ENCODE measurements around the gene LTA4H.

Gene LTA4H

GRCh38 chr12:96033549-96034389, 1.6 kb downstream of the LTA4H start:
- FAIRE-seq: no peak
- no peak for DNase-seq (ENCODE audit: insufficient read length, low spot score)

GRCh38 chr12:96029826-96030225, 5.6 kb downstream of the LTA4H start:
- TF ChIP-seq CTCF (IDR thresholded peaks at IDR 0.05; ENCODE audit: insufficient read depth, missing control alignments): no peak
- DNase-seq (ENCODE audit: insufficient read length, low spot score): no peak
- no peak for FAIRE-seq

More at GRCh38 chr12:96033549-96034389, 1.6 kb downstream of the LTA4H start:
- no peak for TF ChIP-seq CTCF (IDR thresholded peaks at IDR 0.05; ENCODE audit: insufficient read depth, missing control alignments)

GRCh38 chr12:96028538-96028937, 6.8 kb downstream of the LTA4H start:
- no peak for FAIRE-seq
- DNase-seq (ENCODE audit: insufficient read length, low spot score): no peak
- TF ChIP-seq CTCF (IDR thresholded peaks at IDR 0.05; ENCODE audit: insufficient read depth, missing control alignments): no peak

GRCh38 chr12:96026331-96026730, 9.1 kb downstream of the LTA4H start:
- DNase-seq (ENCODE audit: insufficient read length, low spot score) (no peak), FAIRE-seq (no peak)
- no peak for TF ChIP-seq CTCF (IDR thresholded peaks at IDR 0.05; ENCODE audit: insufficient read depth, missing control alignments)

- DNase-seq (ENCODE audit: insufficient read length, low spot score) (no peak), FAIRE-seq (no peak)
- TF ChIP-seq CTCF (IDR thresholded peaks at IDR 0.05; ENCODE audit: insufficient read depth, missing control alignments): no peak
Measured at GRCh38 chr12:96025518-96025917, 9.9 kb downstream of the LTA4H start.

- TF ChIP-seq CTCF (IDR thresholded peaks at IDR 0.05; ENCODE audit: insufficient read depth, missing control alignments): no peak
- no peak for DNase-seq (ENCODE audit: insufficient read length, low spot score)
- FAIRE-seq: no peak
Measured at GRCh38 chr12:96020314-96021003, 14.9 kb downstream of the LTA4H start.

GRCh38 chr12:96015672-96016071, 19.7 kb downstream of the LTA4H start:
- FAIRE-seq (no peak), DNase-seq (ENCODE audit: insufficient read length, low spot score) (no peak)

More at GRCh38 chr12:96015672-96016071, 19.7 kb downstream of the LTA4H start:
- TF ChIP-seq CTCF (IDR thresholded peaks at IDR 0.05; ENCODE audit: insufficient read depth, missing control alignments): peak; percentile 34

Data from D721Med (cell line).